ENCODE measurements around the gene SH2D4B.

The SH2D4B gene

GRCh38 chr10:80501381-80501912, 36.3 kb upstream of the SH2D4B start:
- Mint-ChIP-seq H3K27me3 (no peaks in the 10 kb centered on the region), H3K36me3 (peaks cover 9% of the 10 kb centered on the region), H3K4me1 (peaks cover 93% of the 10 kb centered on the region), H3K27ac (peak overlapping the region; percentile 99), H3K4me3 (peak overlapping the region; percentile 35), H3K9me3 (peaks cover 5% of the 10 kb centered on the region)

- peaks cover 88% of the 10 kb centered on the region for H3K4me1 Mint-ChIP-seq
- H3K27ac Mint-ChIP-seq: peak overlapping the region; percentile 95
- no peaks in the 10 kb centered on the region for H3K27me3 Mint-ChIP-seq
- no peaks in the 10 kb centered on the region for H3K9me3 Mint-ChIP-seq
- H3K36me3 Mint-ChIP-seq: peaks cover 3% of the 10 kb centered on the region
- peak overlapping the region; percentile 35 for H3K4me3 Mint-ChIP-seq
These were observed 35.7 kb upstream of the SH2D4B start for GRCh38 chr10:80501913-80502521.

GRCh38 chr10:80502621-80503583, 34.8 kb upstream of the SH2D4B start:
- Mint-ChIP-seq H3K36me3 (peaks cover 2% of the 10 kb centered on the region), H3K27ac (peak overlapping the region; percentile 95), H3K4me3 (peak overlapping the region; percentile 35), H3K27me3 (no peaks in the 10 kb centered on the region), H3K4me1 (peaks cover 83% of the 10 kb centered on the region), H3K9me3 (no peaks in the 10 kb centered on the region)

- Mint-ChIP-seq H3K9me3 (no peaks in the 10 kb centered on the region), H3K4me1 (peaks cover 80% of the 10 kb centered on the region), H3K27me3 (no peaks in the 10 kb centered on the region), H3K36me3 (peaks cover 2% of the 10 kb centered on the region), H3K27ac (peak overlapping the region; percentile 95), H3K4me3 (no peak overlapping the region)
These were observed 34.0 kb upstream of the SH2D4B start for GRCh38 chr10:80503584-80504157.

GRCh38 chr10:80504158-80504811, 33.4 kb upstream of the SH2D4B start:
- Mint-ChIP-seq H3K27ac (peak overlapping the region; percentile 95), H3K36me3 (peaks cover 2% of the 10 kb centered on the region), H3K9me3 (no peaks in the 10 kb centered on the region), H3K27me3 (no peaks in the 10 kb centered on the region), H3K4me1 (peaks cover 74% of the 10 kb centered on the region), H3K4me3 (peak overlapping the region; percentile 1)

GRCh38 chr10:80504897-80505465, 32.7 kb upstream of the SH2D4B start:
- Mint-ChIP-seq H3K4me3 (no peak overlapping the region), H3K4me1 (peaks cover 72% of the 10 kb centered on the region), H3K27me3 (no peaks in the 10 kb centered on the region), H3K36me3 (peaks cover 2% of the 10 kb centered on the region), H3K9me3 (no peaks in the 10 kb centered on the region), H3K27ac (peak overlapping the region; percentile 95)

GRCh38 chr10:80506189-80506575, 31.5 kb upstream of the SH2D4B start:
- Mint-ChIP-seq H3K36me3 (peaks cover 2% of the 10 kb centered on the region), H3K9me3 (no peaks in the 10 kb centered on the region), H3K27ac (peak overlapping the region; percentile 76), H3K27me3 (no peaks in the 10 kb centered on the region), H3K4me1 (peaks cover 72% of the 10 kb centered on the region), H3K4me3 (no peak overlapping the region)

- no peaks in the 10 kb centered on the region for H3K9me3 Mint-ChIP-seq
- H3K4me3 Mint-ChIP-seq: no peak overlapping the region
- peak overlapping the region; percentile 93 for H3K27ac Mint-ChIP-seq
- H3K27me3 Mint-ChIP-seq: no peaks in the 10 kb centered on the region
- peaks cover 71% of the 10 kb centered on the region for H3K4me1 Mint-ChIP-seq
- peaks cover 2% of the 10 kb centered on the region for H3K36me3 Mint-ChIP-seq
These were observed 30.7 kb upstream of the SH2D4B start for GRCh38 chr10:80506836-80507487.

- Mint-ChIP-seq H3K27ac (no peak overlapping the region), H3K4me3 (no peak overlapping the region), H3K9me3 (no peaks in the 10 kb centered on the region), H3K36me3 (no peaks in the 10 kb centered on the region), H3K27me3 (no peaks in the 10 kb centered on the region), H3K4me1 (peaks cover 51% of the 10 kb centered on the region)
These were observed 28.6 kb upstream of the SH2D4B start for GRCh38 chr10:80509108-80509402.

- H3K4me3 Mint-ChIP-seq: no peak overlapping the region
- H3K4me1 Mint-ChIP-seq: peaks cover 45% of the 10 kb centered on the region
- H3K36me3 Mint-ChIP-seq: no peaks in the 10 kb centered on the region
These were observed 28.1 kb upstream of the SH2D4B start for GRCh38 chr10:80509403-80510161.

GRCh38 chr10:80512031-80512526, 25.6 kb upstream of the SH2D4B start:
- no peak overlapping the region for H3K4me3 Mint-ChIP-seq
- peaks cover 3% of the 10 kb centered on the region for H3K36me3 Mint-ChIP-seq
- H3K4me1 Mint-ChIP-seq: peaks cover 40% of the 10 kb centered on the region
- H3K27me3 Mint-ChIP-seq: no peaks in the 10 kb centered on the region
- H3K27ac Mint-ChIP-seq: peak overlapping the region; percentile 91
- H3K9me3 Mint-ChIP-seq: no peaks in the 10 kb centered on the region

More at GRCh38 chr10:80509403-80510161, 28.1 kb upstream of the SH2D4B start:
- Mint-ChIP-seq H3K9me3 (no peaks in the 10 kb centered on the region), H3K27me3 (no peaks in the 10 kb centered on the region), H3K27ac (peak overlapping the region; percentile 53)

GRCh38 chr10:80513106-80513505, 24.6 kb upstream of the SH2D4B start:
- H3K27ac Mint-ChIP-seq: no peak overlapping the region
- H3K4me1 Mint-ChIP-seq: peaks cover 37% of the 10 kb centered on the region
- no peaks in the 10 kb centered on the region for H3K27me3 Mint-ChIP-seq
- H3K36me3 Mint-ChIP-seq: peaks cover 3% of the 10 kb centered on the region
- no peaks in the 10 kb centered on the region for H3K9me3 Mint-ChIP-seq
- no peak overlapping the region for H3K4me3 Mint-ChIP-seq

GRCh38 chr10:80515511-80515910, 22.2 kb upstream of the SH2D4B start:
- Mint-ChIP-seq H3K27me3 (no peaks in the 10 kb centered on the region), H3K4me3 (no peak overlapping the region), H3K36me3 (peaks cover 6% of the 10 kb centered on the region), H3K4me1 (peaks cover 32% of the 10 kb centered on the region), H3K9me3 (no peaks in the 10 kb centered on the region), H3K27ac (peak overlapping the region; percentile 51)

- Mint-ChIP-seq H3K36me3 (peaks cover 7% of the 10 kb centered on the region), H3K27ac (peak overlapping the region; percentile 90), H3K27me3 (no peaks in the 10 kb centered on the region), H3K4me3 (no peak overlapping the region), H3K4me1 (peaks cover 30% of the 10 kb centered on the region), H3K9me3 (no peaks in the 10 kb centered on the region)
These were observed 21.8 kb upstream of the SH2D4B start for GRCh38 chr10:80515941-80516340.

All from activated naive CD4-positive, alpha-beta T cell treated with anti-CD3 and anti-CD28 coated beads, Interleukin-2, amount 50 U/mL, for 24 hours (primary cell).